H9 (cell line): ENCODE data around the gene C8G. TPM values are rescaled to one million over a fixed set of nuclear protein-coding genes. Genes with fewer than 3 reads are reported as not detected.

ENCODE experiments used
- DNase-seq: peaks from one replicate; pipeline ENCODE4 v3.0.0-alpha.2; 2017
- H2AFZ ChIP-seq: one replicate; pipeline ENCODE4 v1.6.1; 2013; ENCODE audit warnings: mild to moderate bottlenecking, low read length, control low read depth, moderate library complexity
- H2AK5ac ChIP-seq: 2 replicates; pipeline ENCODE4 v1.6.1; 2013; ENCODE audit warnings: low read length, control low read depth, mixed read lengths; ENCODE audit not compliant: insufficient read length
- H2BK120ac ChIP-seq: one replicate; pipeline ENCODE4 v1.6.1; 2013; ENCODE audit warnings: low read depth, mild to moderate bottlenecking, low read length, control low read depth, inconsistent platforms; ENCODE audit not compliant: poor library complexity, severe bottlenecking
- H2BK12ac ChIP-seq: 2 replicates; pipeline ENCODE4 v1.6.1; 2013; ENCODE audit warnings: low read length, control low read depth, mixed read lengths, low read depth; ENCODE audit not compliant: insufficient read length
- H2BK15ac ChIP-seq: 2 replicates; pipeline ENCODE4 v1.6.1; 2013; ENCODE audit warnings: low read depth, low read length, control low read depth
- H2BK20ac ChIP-seq: one replicate; pipeline ENCODE4 v1.6.1; 2013; ENCODE audit warnings: low read depth, mild to moderate bottlenecking, low read length, control low read depth, inconsistent platforms; ENCODE audit not compliant: poor library complexity, severe bottlenecking
- H2BK5ac ChIP-seq: 2 replicates; pipeline ENCODE4 v1.6.1; 2013; ENCODE audit warnings: low read length, control low read depth, mixed read lengths; ENCODE audit not compliant: insufficient read length
- H3K14ac ChIP-seq: 2 replicates; pipeline ENCODE4 v1.6.1; 2013; ENCODE audit warnings: low read length, control low read depth; ENCODE audit not compliant: insufficient read depth
- H3K18ac ChIP-seq: 2 replicates; pipeline ENCODE4 v1.6.1; 2013; ENCODE audit warnings: low read depth, mild to moderate bottlenecking, mixed read lengths, low read length, control low read depth; ENCODE audit not compliant: insufficient read length
- H3K23ac ChIP-seq: 2 replicates; pipeline ENCODE4 v1.6.1; 2013; ENCODE audit warnings: low read length, control low read depth, mixed read lengths, low read depth; ENCODE audit not compliant: insufficient read length
- H3K23me2 ChIP-seq: 2 replicates; pipeline ENCODE4 v1.6.1; 2013; ENCODE audit warnings: low read depth, mild to moderate bottlenecking, mixed read lengths, low read length, control low read depth; ENCODE audit not compliant: insufficient read length, poor library complexity, severe bottlenecking
- H3K27ac ChIP-seq: 2 replicates; pipeline ENCODE4 v1.5.1; 2013; ENCODE audit warnings: low read length, control low read depth, mixed read lengths, low read depth; ENCODE audit not compliant: insufficient read length
- H3K27me3 ChIP-seq: 2 replicates; pipeline ENCODE4 v1.6.1; 2013; ENCODE audit warnings: low read length, control low read depth, inconsistent platforms; ENCODE audit not compliant: insufficient read depth
- H3K4ac ChIP-seq: 2 replicates; pipeline ENCODE4 v1.6.1; 2013; ENCODE audit warnings: low read depth, mild to moderate bottlenecking, control low read depth, inconsistent platforms, low read length, moderate library complexity
- H3K4me1 ChIP-seq: 2 replicates; pipeline ENCODE4 v1.6.1; 2013; ENCODE audit warnings: low read length, control low read depth, inconsistent platforms; ENCODE audit not compliant: insufficient read depth
- H3K4me2 ChIP-seq: 2 replicates; pipeline ENCODE4 v1.6.1; 2013; ENCODE audit warnings: low read length, control low read depth, mixed read lengths; ENCODE audit not compliant: insufficient read length, insufficient read depth
- H3K56ac ChIP-seq: 2 replicates; pipeline ENCODE4 v1.6.1; 2013; ENCODE audit warnings: low read depth, mild to moderate bottlenecking, mixed read lengths, low read length, control low read depth; ENCODE audit not compliant: insufficient read length
- H3K79me1 ChIP-seq: 2 replicates; pipeline ENCODE4 v1.6.1; 2013; ENCODE audit warnings: low read depth, mild to moderate bottlenecking, moderate library complexity, low read length, control low read depth, inconsistent platforms; ENCODE audit not compliant: insufficient read depth, poor library complexity, severe bottlenecking
- H3K79me2 ChIP-seq: 2 replicates; pipeline ENCODE4 v1.6.1; 2013; ENCODE audit warnings: low read length, control low read depth, inconsistent platforms; ENCODE audit not compliant: insufficient read depth
- H3K9ac ChIP-seq: 2 replicates; pipeline ENCODE4 v1.6.1; 2013; ENCODE audit warnings: low read length, control low read depth, mixed read lengths; ENCODE audit not compliant: insufficient read length; ENCODE audit errors: extremely low read depth
- H3K9me3 ChIP-seq: one replicate; pipeline ENCODE4 v1.6.1; 2013; ENCODE audit warnings: low read depth, low read length, inconsistent platforms; ENCODE audit not compliant: control insufficient read depth
- H3T11ph ChIP-seq: one replicate; pipeline ENCODE4 v1.6.1; 2013; ENCODE audit warnings: mild to moderate bottlenecking, low read length, control low read depth, inconsistent platforms
- H4K20me1 ChIP-seq: one replicate; pipeline ENCODE4 v1.6.1; 2013; ENCODE audit not compliant: control insufficient read depth, insufficient read length, insufficient read depth
- H4K5ac ChIP-seq: 2 replicates; pipeline ENCODE4 v1.6.1; 2013; ENCODE audit warnings: low read depth, mild to moderate bottlenecking, mixed read lengths, low read length, control low read depth; ENCODE audit not compliant: insufficient read length
- H4K8ac ChIP-seq: replicated peaks from 2 replicates; pipeline ENCODE4 v1.6.1; 2013; ENCODE audit warnings: low read length, control low read depth, mixed read lengths, low read depth; ENCODE audit not compliant: insufficient read length
- H4K91ac ChIP-seq: 2 replicates; pipeline ENCODE4 v1.6.1; 2013; ENCODE audit warnings: low read depth, mild to moderate bottlenecking, moderate library complexity, mixed read lengths, low read length, control low read depth; ENCODE audit not compliant: insufficient read length
- H3K27ac Mint-ChIP-seq, 3 experiments: 2 replicates in 2 of 3; 3 replicates in 1 of 3; pipeline ENCODE4 v1.8.0; 2020 to 2021; ENCODE audit warnings: mixed read lengths in 3 of 3, mild to moderate bottlenecking in 1 of 3, moderate library complexity in 1 of 3
- H3K27me3 Mint-ChIP-seq: 2 replicates; pipeline ENCODE4 v1.8.0; 2021; ENCODE audit warnings: low read depth, mild to moderate bottlenecking, moderate library complexity, mixed read lengths
- H3K36me3 Mint-ChIP-seq, 3 experiments: 2 replicates in 2 of 3; 3 replicates in 1 of 3; pipeline ENCODE4 v1.8.0; 2020 to 2021; ENCODE audit warnings: low read depth in 3 of 3, mixed read lengths in 3 of 3; ENCODE audit not compliant: insufficient read depth in 1 of 3
- H3K4me1 Mint-ChIP-seq, 2 experiments: 2 replicates each; pipeline ENCODE4 v1.8.0; 2020; ENCODE audit warnings: mixed read lengths in 2 of 2
- H3K4me3 Mint-ChIP-seq, 2 experiments: 2 replicates in 1 of 2; 3 replicates in 1 of 2; pipeline ENCODE4 v1.8.0; 2020 to 2021; ENCODE audit warnings: mild to moderate bottlenecking in 2 of 2, mixed read lengths in 2 of 2, moderate library complexity in 1 of 2
- H3K9me3 Mint-ChIP-seq, 2 experiments: 2 replicates in 1 of 2; 3 replicates in 1 of 2; pipeline ENCODE4 v1.8.0; 2020; ENCODE audit warnings: mild to moderate bottlenecking in 2 of 2, mixed read lengths in 2 of 2, moderate library complexity in 1 of 2
- CTCF ChIP-seq: fragments of 200-600 bp; sonication (generic); conservative IDR thresholded peaks from 3 replicates; pipeline ENCODE4 v1.8.0; 2021; ENCODE audit warnings: antibody characterized with exemption, mild to moderate bottlenecking
- WGBS: extraction: QIAGEN DNeasy Blood & Tissue Kit; methylation state at CpG from one replicate; pipeline ENCODE4 v1.1.7; 2013; ENCODE audit warnings: missing lambda C conversion rate, low lambda C conversion rate, mixed read lengths; ENCODE audit not compliant: insufficient read length; ENCODE audit errors: extremely low coverage; 5-methylcytosine and 5-hydroxymethylcytosine counted together
- total RNA-seq: library from RNA; stranded (reverse); gene quantifications from 2 replicates; pipeline ENCODE4 v1.2.1, GENCODE V29; 2021

The C8G gene
- total RNA-seq, 1 experiment from 2014 or later = 0.96 TPM

GRCh38 chr9:136973618-136974617 is 28.9 kb downstream of the C8G start:
- no peak overlapping the region for H3T11ph ChIP-seq
- H3K23ac ChIP-seq = no peak overlapping the region
- no peak overlapping the region for H3K27ac ChIP-seq
- H2BK12ac ChIP-seq = no peak overlapping the region
- Mint-ChIP-seq H3K27ac (no peak overlapping the region), H3K36me3 (no peaks in the 10 kb centered on the region), H3K27me3 (peaks cover 6% of the 10 kb centered on the region), H3K4me1 (peaks cover 2 to 8% of the 10 kb centered on the region in 2 experiments), H3K4me3 (no peak overlapping the region), H3K9me3 (no peaks in the 10 kb centered on the region)
- H3K79me1 ChIP-seq = no peaks in the 10 kb centered on the region
- TF ChIP-seq CTCF = no peak
- H2AFZ ChIP-seq = no peak overlapping the region
- no peak overlapping the region for H3K9ac ChIP-seq
- no peak overlapping the region for H2BK20ac ChIP-seq
- no peaks in the 10 kb centered on the region for H3K79me2 ChIP-seq
- no peak overlapping the region for H4K8ac ChIP-seq
- no peak overlapping the region for H2BK5ac ChIP-seq
- H3K9me3 ChIP-seq = no peaks in the 10 kb centered on the region
- H2AK5ac ChIP-seq = no peak overlapping the region
- no peak overlapping the region for H4K91ac ChIP-seq
- no peak for DNase-seq
- H3K27me3 ChIP-seq = no peaks in the 10 kb centered on the region
- no peak overlapping the region for H3K56ac ChIP-seq
- no peak overlapping the region for H3K4ac ChIP-seq
- no peak overlapping the region for H4K5ac ChIP-seq
- no peaks in the 10 kb centered on the region; the same call in 1 of the 2 replicates for H3K4me1 ChIP-seq
- no CpG with 5 or more reads among the region's 29 CpGs for WGBS
- no peak overlapping the region for H2BK15ac ChIP-seq
- no peak overlapping the region; the same call in 1 of the 2 replicates for H3K14ac ChIP-seq
- H3K4me2 ChIP-seq = no peak overlapping the region
- H4K20me1 ChIP-seq = no peaks in the 10 kb centered on the region
- no peak overlapping the region for H3K18ac ChIP-seq
- H2BK120ac ChIP-seq = no peak overlapping the region
- peaks cover 9% of the 10 kb centered on the region for H3K23me2 ChIP-seq
